GM23338 (cell line): ENCODE data around the gene ALG9. TPM values are rescaled to one million over a fixed set of nuclear protein-coding genes. Genes with fewer than 3 reads are reported as not detected.

Source experiments
- ATAC-seq: fragments of 200-7000 bp; cut with Tn5 transposase; 3 replicates; pipeline ENCODE4 v1.9.1; 2020
- DNase-seq: peaks from one replicate; pipeline ENCODE4 v3.0.0-alpha.2; 2015; ENCODE audit warnings: low spot score
- H2AFZ ChIP-seq: fragments of 200-600 bp; sonication (generic); 2 replicates; pipeline ENCODE4 v1.8.0; 2016; ENCODE audit warnings: antibody characterized with exemption, mild to moderate bottlenecking, moderate library complexity
- H3F3A ChIP-seq: fragments of 200-600 bp; sonication (generic); replicated peaks from 2 replicates; pipeline ENCODE4 v1.8.0; 2017; ENCODE audit warnings: antibody characterized with exemption, mixed run types, low read depth
- H3K27ac ChIP-seq: fragments of 200-600 bp; sonication (generic); 2 replicates; pipeline ENCODE4 v1.6.1; 2016; ENCODE audit warnings: low read depth
- H3K27me3 ChIP-seq: fragments of 200-600 bp; sonication (generic); 2 replicates; pipeline ENCODE4 v1.8.0; 2016; ENCODE audit warnings: mild to moderate bottlenecking, mixed run types, moderate library complexity; ENCODE audit not compliant: insufficient read depth
- H3K36me3 ChIP-seq: fragments of 200-600 bp; sonication (generic); 2 replicates; pipeline ENCODE4 v1.8.0; 2016; ENCODE audit warnings: mild to moderate bottlenecking; ENCODE audit not compliant: insufficient read depth
- H3K4me1 ChIP-seq: fragments of 200-600 bp; sonication (generic); 2 replicates; pipeline ENCODE4 v1.8.0; 2016; ENCODE audit warnings: mild to moderate bottlenecking, moderate library complexity; ENCODE audit not compliant: insufficient read depth
- H3K4me2 ChIP-seq: fragments of 200-600 bp; sonication (generic); 2 replicates; pipeline ENCODE4 v1.7.1; 2017; ENCODE audit warnings: mixed run types
- H3K4me3 ChIP-seq: fragments of 200-600 bp; sonication (generic); 2 replicates; pipeline ENCODE4 v1.6.1; 2016; ENCODE audit warnings: mixed run types
- H3K79me2 ChIP-seq: fragments of 200-600 bp; sonication (generic); replicated peaks from 2 replicates; pipeline ENCODE4 v1.8.0; 2017; ENCODE audit warnings: mild to moderate bottlenecking; ENCODE audit not compliant: insufficient read depth
- H3K9me2 ChIP-seq: fragments of 200-600 bp; sonication (generic); 2 replicates; pipeline ENCODE4 v1.8.0; 2017; ENCODE audit not compliant: insufficient read depth
- H4K20me1 ChIP-seq: fragments of 200-600 bp; sonication (generic); replicated peaks from 2 replicates; pipeline ENCODE4 v1.8.0; 2017; ENCODE audit warnings: mild to moderate bottlenecking; ENCODE audit not compliant: insufficient read depth
- H3K27ac Mint-ChIP-seq: 2 replicates; pipeline ENCODE4 v1.8.0; 2020; ENCODE audit warnings: inconsistent platforms, mild to moderate bottlenecking, moderate library complexity, mixed read lengths
- H3K27me3 Mint-ChIP-seq: 3 replicates; pipeline ENCODE4 v1.8.0; 2022; ENCODE audit warnings: low read depth, mild to moderate bottlenecking, moderate library complexity, mixed read lengths, inconsistent platforms; ENCODE audit not compliant: insufficient read depth, poor library complexity
- H3K36me3 Mint-ChIP-seq: 3 replicates; pipeline ENCODE4 v1.8.0; 2021; ENCODE audit warnings: low read depth, mild to moderate bottlenecking, inconsistent platforms, moderate library complexity, mixed read lengths
- H3K4me1 Mint-ChIP-seq: 3 replicates; pipeline ENCODE4 v1.8.0; 2020; ENCODE audit warnings: mild to moderate bottlenecking, inconsistent platforms, mixed read lengths
- H3K4me3 Mint-ChIP-seq: 3 replicates; pipeline ENCODE4 v1.8.0; 2021; ENCODE audit warnings: moderate library complexity, mild to moderate bottlenecking, inconsistent platforms, mixed read lengths
- H3K9me3 Mint-ChIP-seq: 3 replicates; pipeline ENCODE4 v1.8.0; 2020; ENCODE audit warnings: moderate library complexity, mild to moderate bottlenecking, inconsistent platforms, mixed read lengths
- CREB1 ChIP-seq: fragments of 250-450 bp; sonication (Bioruptor Pico); IDR thresholded peaks from 2 replicates; pipeline ENCODE4 v1.5.0; 2020; ENCODE audit warnings: low read depth, mild to moderate bottlenecking, moderate library complexity
- CTCF ChIP-seq, 2 experiments: fragments of 200-600 bp in 1 of 2; sonication (generic) in 1 of 2; conservative IDR thresholded peaks; 2 replicates each; pipeline versions ENCODE4 v1.5.1 to v1.6.1; 2016 to 2017; ENCODE audit warnings: antibody characterized with exemption in 2 of 2, low read depth in 2 of 2, mild to moderate bottlenecking in 2 of 2, moderate library complexity in 1 of 2
- ETS1 ChIP-seq: IDR thresholded peaks from 2 replicates; pipeline ENCODE4 v1.6.1; 2016; ENCODE audit warnings: antibody characterized with exemption
- EZH2 ChIP-seq: fragments of 200-600 bp; sonication (generic); IDR thresholded peaks from one replicate; pipeline ENCODE4 v1.8.0; 2017; ENCODE audit warnings: antibody characterized with exemption, mild to moderate bottlenecking, low read depth; ENCODE audit not compliant: unreplicated experiment
- JUNB ChIP-seq: IDR thresholded peaks from one replicate; pipeline ENCODE4 v1.6.1; 2016; ENCODE audit warnings: antibody characterized with exemption; ENCODE audit not compliant: unreplicated experiment
- NANOG ChIP-seq: IDR thresholded peaks from 2 replicates; pipeline ENCODE4 v1.6.1; 2016; ENCODE audit warnings: antibody characterized with exemption, borderline replicate concordance
- POLR2AphosphoS5 ChIP-seq: IDR thresholded peaks from 2 replicates; pipeline ENCODE4 v1.6.1; 2016; ENCODE audit warnings: antibody characterized with exemption, low read depth
- REST ChIP-seq: IDR thresholded peaks from one replicate; pipeline ENCODE4 v1.6.1; 2018; ENCODE audit warnings: antibody characterized with exemption; ENCODE audit not compliant: unreplicated experiment
- STAT1 ChIP-seq: IDR thresholded peaks from one replicate; pipeline ENCODE4 v1.6.1; 2016; ENCODE audit warnings: antibody characterized with exemption; ENCODE audit not compliant: unreplicated experiment
- ZNF114 ChIP-seq: fragments of 250-450 bp; sonication (Bioruptor Pico); IDR thresholded peaks from 2 replicates; pipeline ENCODE4 v1.5.0; 2020; ENCODE audit warnings: mild to moderate bottlenecking, moderate library complexity
- polyA plus RNA-seq: library from polyadenylated mRNA; unstranded; fragments of >200 nt; fragmentation: Nextera tagmentation; extraction: Ambion mirVana; gene quantifications from 2 replicates; pipeline ENCODE4 v1.2.1, GENCODE V29; 2016
- total RNA-seq: library from RNA; depleted of rRNA; stranded (reverse); fragments of >200 nt; shearing (Covaris generic); gene quantifications from 2 replicates; pipeline ENCODE4 v1.2.3, GENCODE V29; 2014

The ALG9 gene
- total and polyA plus RNA-seq, 2 experiments from 2014 or later, result 25.4 to 31.1 TPM

DNA sequence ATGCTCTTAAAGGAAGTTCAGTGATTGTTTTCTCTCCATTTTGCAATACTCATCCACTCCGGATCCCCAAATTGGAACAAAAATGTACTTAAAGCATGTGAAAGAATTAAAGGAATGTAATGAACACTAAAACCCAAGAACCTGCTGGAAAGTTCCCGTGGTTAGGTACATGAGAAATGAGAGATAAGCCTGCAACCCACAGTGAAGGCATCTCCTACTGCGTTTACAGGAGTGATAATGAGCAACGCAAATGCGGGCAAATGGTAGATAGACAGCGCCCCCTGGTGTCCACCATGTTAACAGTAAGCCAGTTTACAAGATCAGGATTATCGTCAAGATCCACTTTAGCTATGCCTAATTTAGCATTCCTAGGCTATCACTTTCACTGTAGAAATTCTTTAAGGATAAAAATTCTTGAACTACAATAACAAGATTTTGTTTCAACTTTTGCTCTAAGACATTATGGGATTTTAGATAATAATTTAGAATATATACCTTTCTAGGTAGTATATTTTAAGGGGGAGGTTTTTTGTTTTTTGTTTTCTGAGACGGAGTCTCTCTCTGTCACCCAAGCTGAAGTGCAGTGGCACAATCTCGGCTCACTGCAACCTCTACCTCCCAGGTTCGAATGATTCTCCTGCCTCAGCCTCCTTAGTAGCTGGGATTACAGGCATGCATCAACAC lies 29.9 kb downstream of the ALG9 start:
- ATAC-seq (peak; percentile 97), DNase-seq (peak; percentile 95)
- H3F3A ChIP-seq, result no peaks in the 10 kb centered on the region
- peak; percentile 97 to 98 for TF ChIP-seq CTCF (conservative IDR thresholded peaks at IDR 0.05; ENCODE audit: low read depth in 2 of 2)
- TF ChIP-seq ETS1, result no peak
- no peak for TF ChIP-seq REST
- TF ChIP-seq JUNB, result no peak
- TF ChIP-seq ZNF114 (CRISPR knock-in tag), result no peak
- TF ChIP-seq POLR2AphosphoS5, result no peak
- TF ChIP-seq NANOG, result no peak
- no peak for TF ChIP-seq EZH2
- no peaks in the 10 kb centered on the region for H3K9me3 Mint-ChIP-seq
- H3K36me3 ChIP-seq, result no peaks in the 10 kb centered on the region
- H3K4me2 ChIP-seq, result no peak overlapping the region
- H3K27me3 ChIP-seq, result no peaks in the 10 kb centered on the region
- H3K4me1 ChIP-seq, result peaks cover 5% of the 10 kb centered on the region; the same call in 1 of the 2 replicates
- H3K4me3 ChIP-seq, result no peak overlapping the region
- no peaks in the 10 kb centered on the region for H3K36me3 Mint-ChIP-seq
- no peaks in the 10 kb centered on the region for H4K20me1 ChIP-seq
- no peaks in the 10 kb centered on the region for H3K27me3 Mint-ChIP-seq
- H3K27ac ChIP-seq, result peak overlapping the region; percentile 11; the same call in 1 of the 2 replicates
- H3K4me3 Mint-ChIP-seq, result no peak overlapping the region
- no peaks in the 10 kb centered on the region for H3K79me2 ChIP-seq
- no peaks in the 10 kb centered on the region for H3K9me2 ChIP-seq
- H3K4me1 Mint-ChIP-seq, result peaks cover 20% of the 10 kb centered on the region
- no peak overlapping the region; the same call in 1 of the 2 replicates for H3K27ac Mint-ChIP-seq
- no peak overlapping the region for H2AFZ ChIP-seq

DNA sequence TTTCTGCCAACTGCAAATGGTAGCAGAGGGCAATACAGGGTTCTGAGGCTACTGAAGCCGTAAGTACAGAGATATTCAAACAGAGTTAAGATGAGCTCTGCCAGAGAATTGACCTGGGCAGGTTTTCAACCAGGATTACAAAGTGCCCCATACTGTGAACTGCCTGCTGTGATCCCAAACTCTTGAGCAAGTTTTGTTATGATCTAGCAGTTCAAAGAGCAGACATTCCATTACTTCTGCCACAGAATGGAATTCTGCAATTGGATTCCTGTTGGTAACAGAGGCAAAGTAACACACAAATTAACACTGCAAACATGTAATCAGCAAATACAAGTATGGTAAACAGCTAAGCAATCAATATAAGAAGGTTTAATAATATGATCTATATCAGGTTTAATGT lies 31.2 kb downstream of the ALG9 start:
- Histone ChIP-seq H3K9me2 (no peaks in the 10 kb centered on the region), H3K27ac (no peak overlapping the region), H3K36me3 (no peaks in the 10 kb centered on the region), H3K79me2 (no peaks in the 10 kb centered on the region), H3K27me3 (no peaks in the 10 kb centered on the region), H3K4me3 (no peak overlapping the region), H3K4me1 (peaks cover 5% of the 10 kb centered on the region; the same call in 1 of the 2 replicates), H2AFZ (no peak overlapping the region), H3F3A (no peaks in the 10 kb centered on the region), H4K20me1 (no peaks in the 10 kb centered on the region), H3K4me2 (no peak overlapping the region)
- H3K36me3 Mint-ChIP-seq, result peaks cover 4% of the 10 kb centered on the region; the same call in 1 of the 3 replicates
- no peak overlapping the region for H3K27ac Mint-ChIP-seq
- H3K9me3 Mint-ChIP-seq, result no peaks in the 10 kb centered on the region
- no peaks in the 10 kb centered on the region for H3K27me3 Mint-ChIP-seq
- H3K4me1 Mint-ChIP-seq, result peaks cover 15% of the 10 kb centered on the region; the same call in 2 of the 3 replicates
- DNase-seq, result peak; percentile 51
- peak; percentile 57; the same call in 2 of the 3 replicates for ATAC-seq
- H3K4me3 Mint-ChIP-seq, result no peak overlapping the region
- no peak for TF ChIP-seq REST
- TF ChIP-seq NANOG, result no peak
- TF ChIP-seq STAT1, result no peak
- no peak for TF ChIP-seq ZNF114 (CRISPR knock-in tag)
- TF ChIP-seq CTCF (conservative IDR thresholded peaks at IDR 0.05; ENCODE audit: low read depth in 2 of 2), result no peak
- TF ChIP-seq CREB1 (CRISPR knock-in tag), result no peak
- TF ChIP-seq JUNB, result no peak
